Ishikawa (cell line): ENCODE data around the gene CRYBG2.

ENCODE experiments used
- CEBPB ChIP-seq: IDR thresholded peaks from 2 replicates; pipeline ENCODE4 v1.6.1; 2012
- CREB1 ChIP-seq: IDR thresholded peaks from 2 replicates; pipeline ENCODE4 v1.6.1; 2012; ENCODE audit warnings: low read depth
- EGR1 ChIP-seq: IDR thresholded peaks from 2 replicates; pipeline ENCODE4 v1.6.1; 2012
- EP300 ChIP-seq: IDR thresholded peaks from 2 replicates; pipeline ENCODE4 v1.6.1; 2012; ENCODE audit warnings: borderline replicate concordance
- FOXM1 ChIP-seq: IDR thresholded peaks from 2 replicates; pipeline ENCODE4 v1.6.1; 2012; ENCODE audit warnings: low read depth, borderline replicate concordance
- MAX ChIP-seq: IDR thresholded peaks from 2 replicates; pipeline ENCODE4 v1.6.1; 2012
- NFIC ChIP-seq: IDR thresholded peaks from 2 replicates; pipeline ENCODE4 v1.6.1; 2012
- RAD21 ChIP-seq: IDR thresholded peaks from 2 replicates; pipeline ENCODE4 v1.6.1; 2012; ENCODE audit warnings: low read depth
- REST ChIP-seq: IDR thresholded peaks from 2 replicates; pipeline ENCODE4 v1.6.1; 2012; ENCODE audit warnings: low read depth, mild to moderate bottlenecking
- TAF1 ChIP-seq: IDR thresholded peaks from 2 replicates; pipeline ENCODE4 v1.6.1; 2012; ENCODE audit warnings: low read depth, mild to moderate bottlenecking
- TCF12 ChIP-seq: IDR thresholded peaks from 2 replicates; pipeline ENCODE4 v1.6.1; 2012; ENCODE audit warnings: low read depth
- TEAD4 ChIP-seq: IDR thresholded peaks from 2 replicates; pipeline ENCODE4 v1.6.1; 2012
- USF1 ChIP-seq: IDR thresholded peaks from 2 replicates; pipeline ENCODE4 v1.6.1; 2012
- YY1 ChIP-seq: IDR thresholded peaks from 2 replicates; pipeline ENCODE4 v1.6.1; 2012; ENCODE audit warnings: low read depth
- ZBTB7A ChIP-seq: IDR thresholded peaks from 2 replicates; pipeline ENCODE4 v1.6.1; 2012; ENCODE audit warnings: low read depth

Gene CRYBG2

GRCh38 chr1:26340047-26340481, 13.9 kb downstream of the CRYBG2 start:
- no peak for TF ChIP-seq NFIC
- TF ChIP-seq YY1: no peak
- no peak for TF ChIP-seq RAD21
- no peak for TF ChIP-seq CREB1
- TF ChIP-seq ZBTB7A: no peak
- no peak for TF ChIP-seq REST

- no peak for TF ChIP-seq CREB1
- no peak for TF ChIP-seq CEBPB
- TF ChIP-seq NFIC: no peak
- TF ChIP-seq REST: no peak
- no peak for TF ChIP-seq EP300
- no peak for TF ChIP-seq TCF12
- no peak for TF ChIP-seq RAD21
- no peak for TF ChIP-seq FOXM1
- no peak for TF ChIP-seq USF1
- TF ChIP-seq MAX: no peak
- no peak for TF ChIP-seq TEAD4
These were observed 15.3 kb downstream of the CRYBG2 start for GRCh38 chr1:26338670-26339069.

GRCh38 chr1:26337625-26338024, 16.3 kb downstream of the CRYBG2 start:
- TF ChIP-seq TEAD4: no peak
- no peak for TF ChIP-seq MAX
- no peak for TF ChIP-seq EP300
- no peak for TF ChIP-seq REST
- no peak for TF ChIP-seq CEBPB
- TF ChIP-seq CREB1: no peak
- no peak for TF ChIP-seq ZBTB7A
- no peak for TF ChIP-seq NFIC
- no peak for TF ChIP-seq EGR1
- no peak for TF ChIP-seq TCF12
- TF ChIP-seq RAD21: no peak
- no peak for TF ChIP-seq FOXM1
- TF ChIP-seq YY1: no peak
- no peak for TF ChIP-seq TAF1
- no peak for TF ChIP-seq USF1

GRCh38 chr1:26337206-26337535, 16.8 kb downstream of the CRYBG2 start:
- TF ChIP-seq ZBTB7A (no peak; the same call in none of the 2 replicates), TCF12 (no peak), TAF1 (no peak), REST (no peak), USF1 (no peak), CREB1 (no peak)
